GM10248 (cell line): ENCODE data around the gene SSB.
"Not testable (repeated sequence)": the region's sequence is repeated elsewhere in the genome, so short reads cannot be mapped to it uniquely, and the experiment has no call there.

ENCODE experiments used
- CTCF ChIA-PET: fragments of 300-600 bp; sonication (Branson Sonifier 250); formaldehyde crosslinking; extraction: SDS; loops from one replicate; lab custom pipeline; 2021; ENCODE audit warnings: antibody characterized with exemption; lab: Yijun Ruan, JAX
- POLR2A ChIA-PET: fragments of 350-650 bp; sonication (Branson Sonifier 250); formaldehyde crosslinking; extraction: SDS; loops from one replicate; lab custom pipeline; 2020; ENCODE audit warnings: antibody characterized with exemption; lab: Yijun Ruan, JAX
- DNase-seq: peaks from one replicate; pipeline ENCODE4 v3.0.0; 2012; ENCODE audit errors: extremely low spot score
- CTCF ChIP-seq: IDR thresholded peaks from 2 replicates; pipeline ENCODE4 v1.5.1; 2012; ENCODE audit warnings: mild to moderate bottlenecking, low read depth; ENCODE audit errors: extremely low read depth, missing control alignments, control extremely low read depth

SSB gene

DNA sequence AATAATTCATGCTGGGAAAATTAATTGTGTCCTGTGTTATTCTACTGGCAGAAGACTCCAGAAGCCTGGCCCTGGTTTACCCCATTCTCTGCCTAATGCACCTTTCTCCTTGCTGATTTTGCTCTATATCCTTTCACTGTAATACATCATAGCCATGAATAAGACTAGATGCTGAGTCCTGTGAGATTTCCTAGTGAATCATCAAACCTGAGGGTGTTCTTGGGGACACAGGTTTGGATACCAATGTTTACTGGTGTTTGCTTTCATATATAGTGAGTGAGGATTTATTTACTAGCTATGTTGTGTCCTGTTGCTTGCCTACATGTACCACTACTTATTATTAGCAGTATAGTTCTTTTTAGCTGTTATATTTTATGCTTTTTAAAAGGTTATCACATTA lies 19.6 kb downstream of the SSB start:
- no peak for TF ChIP-seq CTCF
- DNase-seq, result no peak
- ChIA-PET POLR2A (no interaction called here), CTCF (interaction anchor here (0.6 to 1.8 kb wide), 8 partner anchors 9 to 288 kb away, joined by 3 to 6 read pairs (median 3); partner anchors contain the start of gene UBR3)

DNA sequence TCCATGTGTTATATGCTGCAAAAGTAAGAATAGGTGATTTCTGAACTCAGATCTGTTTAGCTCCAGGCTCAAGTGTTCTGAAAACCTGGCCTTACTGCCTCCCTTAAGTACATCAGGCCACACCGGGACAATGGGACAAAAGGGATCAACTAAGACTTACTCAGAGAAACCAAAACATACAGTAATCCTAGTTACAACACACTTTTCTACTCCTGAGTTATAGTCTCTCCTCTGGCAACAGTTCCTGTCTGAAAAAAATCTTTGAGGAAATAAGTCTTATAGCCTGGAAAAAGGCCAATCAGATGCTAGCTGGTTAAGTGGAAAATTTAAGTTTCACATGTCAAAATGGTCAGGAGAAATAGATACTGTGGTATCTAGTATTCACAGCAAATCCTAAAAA lies 20.4 kb downstream of the SSB start:
- POLR2A ChIA-PET, result no interaction called here
- CTCF ChIA-PET, result interaction anchor here (0.9 to 1.8 kb wide), 7 partner anchors 8 to 32 kb away, joined by 3 to 6 read pairs (median 3); partner anchors contain the start of gene UBR3
- TF ChIP-seq CTCF, result no peak
- no peak for DNase-seq

DNA sequence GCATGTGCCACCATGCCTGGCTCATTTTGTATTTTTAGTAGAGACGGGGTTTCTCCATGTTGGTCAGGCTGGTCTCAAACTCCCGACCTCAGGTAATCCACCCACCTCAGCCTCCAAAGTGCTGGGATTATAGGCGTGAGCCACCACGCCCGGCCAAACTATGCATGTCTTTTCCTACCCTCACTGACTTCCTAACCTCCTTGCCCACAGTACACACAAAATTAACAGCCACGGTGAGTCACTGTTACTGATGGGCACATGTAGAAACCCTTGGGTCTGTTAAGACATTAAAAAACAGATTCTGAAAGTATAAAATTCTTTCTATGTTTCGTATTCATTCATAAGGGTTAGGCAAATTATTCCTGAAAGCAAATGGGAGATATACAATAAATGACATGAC lies 21.4 kb downstream of the SSB start:
- CTCF ChIA-PET, result interaction anchor here (1.1 kb wide), 1 partner anchor 16 kb away, joined by 3 read pairs; no protein-coding TSS in a partner anchor
- POLR2A ChIA-PET, DNase-seq: not testable (repeated sequence)

DNA sequence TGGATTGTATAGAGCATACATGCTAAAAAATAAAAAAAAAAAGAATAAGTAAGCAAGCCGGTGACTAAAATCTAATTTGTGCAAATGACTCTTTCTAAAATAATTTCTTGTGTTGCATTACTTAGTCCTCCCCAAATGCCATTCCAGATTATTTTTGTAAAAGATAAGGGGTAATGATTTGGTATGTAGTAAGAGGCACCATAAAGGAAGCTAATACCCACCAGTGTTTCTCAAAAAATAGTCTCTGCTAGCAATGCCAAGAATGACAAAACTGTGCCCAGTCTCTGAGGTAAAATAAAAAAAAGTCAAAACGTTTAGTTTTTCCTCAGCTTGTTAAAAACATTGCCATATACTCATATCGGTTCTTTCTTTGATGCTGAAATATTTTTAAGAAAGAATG lies 23.4 kb downstream of the SSB start:
- DNase-seq, result no peak
- CTCF ChIA-PET, result no interaction called here
- POLR2A ChIA-PET, result no interaction called here
- TF ChIP-seq CTCF, result no peak

GRCh38 chr2:169822785-169823392 lies 24.2 kb downstream of the SSB start:
- DNase-seq, result no peak
- TF ChIP-seq CTCF, result no peak
- ChIA-PET POLR2A (no interaction called here), CTCF (interaction anchor here (1.5 to 2.4 kb wide), 3 partner anchors 10 to 22 kb away, joined by 4 to 21 read pairs (median 19); no protein-coding TSS in a partner anchor)

GRCh38 chr2:169823996-169824372 lies 25.3 kb downstream of the SSB start:
- ChIA-PET CTCF (interaction anchor here (0.8 to 2.9 kb wide), 15 partner anchors 8 to 355 kb away, joined by 3 to 21 read pairs (median 6); no protein-coding TSS in a partner anchor), POLR2A (no interaction called here)
- DNase-seq, result no peak
- no peak for TF ChIP-seq CTCF
